ENCODE results near the gene GPX4.
"Not testable (repeated sequence)": the region's sequence is repeated elsewhere in the genome, so short reads cannot be mapped to it uniquely, and the experiment has no call there.

The GPX4 gene

DNA sequence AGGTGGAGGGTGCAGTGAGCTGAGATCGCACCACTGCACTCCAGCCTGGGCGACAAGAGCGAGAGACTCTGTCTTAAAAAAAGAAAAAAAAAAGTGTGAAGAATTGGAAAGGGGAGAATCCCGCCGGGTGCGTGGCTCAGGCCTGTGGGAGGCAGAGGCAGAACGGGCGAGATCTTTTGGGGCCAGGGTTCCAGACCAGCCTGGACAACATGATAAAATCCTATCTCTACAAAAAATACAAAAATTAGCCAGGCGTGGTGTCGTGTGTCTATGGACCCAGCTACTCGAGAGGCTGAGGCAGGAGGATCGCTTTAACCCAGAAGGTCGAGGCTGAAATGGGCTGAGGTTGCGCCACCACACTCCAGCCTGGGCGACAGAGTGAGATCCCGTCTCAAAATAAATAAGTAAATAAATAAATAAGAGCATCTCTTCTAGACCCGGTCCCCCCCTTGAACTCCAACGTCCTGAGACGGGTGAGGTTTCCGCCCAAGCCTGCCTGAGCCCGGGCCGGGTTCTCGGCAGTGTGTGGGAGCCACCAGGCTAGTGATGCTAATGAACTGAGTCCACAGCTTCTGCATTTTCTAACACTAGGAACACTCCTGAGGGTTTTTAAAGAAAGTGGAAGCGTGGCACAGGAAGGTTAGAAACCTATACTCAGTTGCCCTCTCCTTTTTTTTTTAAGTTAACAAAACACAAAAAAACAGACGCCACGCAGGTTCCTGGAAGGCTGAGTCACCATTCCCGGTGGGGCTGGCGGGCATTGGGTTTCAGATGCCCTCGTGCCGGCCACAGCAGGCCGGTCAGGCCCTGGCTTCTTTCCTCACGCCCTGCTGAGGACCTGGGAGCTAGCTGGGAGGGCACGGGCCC, 22.0 kb downstream of the GPX4 start:
- H3K4me1 ChIP-seq = peaks cover 0 to 40% (median 37%) of the 10 kb centered on the region in 4 donors
- intact Hi-C loops (cut with DNase I; ENCODE audit: low total_unique reads) = no loop called here
- no peaks in the 10 kb centered on the region for H3K9me3 ChIP-seq
- H3K27ac ChIP-seq = peak overlapping the region; percentile 49 to 64
- H3K4me3 ChIP-seq = no peak overlapping the region
- peak in 1 of 2 donors; percentile 22 for DNase-seq
- no peaks in the 10 kb centered on the region for H3K27me3 ChIP-seq
- TF ChIP-seq, protein P1, sequence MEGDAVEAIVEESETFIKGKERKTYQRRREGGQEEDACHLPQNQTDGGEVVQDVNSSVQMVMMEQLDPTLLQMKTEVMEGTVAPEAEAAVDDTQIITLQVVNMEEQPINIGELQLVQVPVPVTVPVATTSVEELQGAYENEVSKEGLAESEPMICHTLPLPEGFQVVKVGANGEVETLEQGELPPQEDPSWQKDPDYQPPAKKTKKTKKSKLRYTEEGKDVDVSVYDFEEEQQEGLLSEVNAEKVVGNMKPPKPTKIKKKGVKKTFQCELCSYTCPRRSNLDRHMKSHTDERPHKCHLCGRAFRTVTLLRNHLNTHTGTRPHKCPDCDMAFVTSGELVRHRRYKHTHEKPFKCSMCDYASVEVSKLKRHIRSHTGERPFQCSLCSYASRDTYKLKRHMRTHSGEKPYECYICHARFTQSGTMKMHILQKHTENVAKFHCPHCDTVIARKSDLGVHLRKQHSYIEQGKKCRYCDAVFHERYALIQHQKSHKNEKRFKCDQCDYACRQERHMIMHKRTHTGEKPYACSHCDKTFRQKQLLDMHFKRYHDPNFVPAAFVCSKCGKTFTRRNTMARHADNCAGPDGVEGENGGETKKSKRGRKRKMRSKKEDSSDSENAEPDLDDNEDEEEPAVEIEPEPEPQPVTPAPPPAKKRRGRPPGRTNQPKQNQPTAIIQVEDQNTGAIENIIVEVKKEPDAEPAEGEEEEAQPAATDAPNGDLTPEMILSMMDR (IDR thresholded peaks at IDR 0.05) = no peak
- peaks cover 24 to 72% (median 60%) of the 10 kb centered on the region in 3 donors for H3K36me3 ChIP-seq

DNA sequence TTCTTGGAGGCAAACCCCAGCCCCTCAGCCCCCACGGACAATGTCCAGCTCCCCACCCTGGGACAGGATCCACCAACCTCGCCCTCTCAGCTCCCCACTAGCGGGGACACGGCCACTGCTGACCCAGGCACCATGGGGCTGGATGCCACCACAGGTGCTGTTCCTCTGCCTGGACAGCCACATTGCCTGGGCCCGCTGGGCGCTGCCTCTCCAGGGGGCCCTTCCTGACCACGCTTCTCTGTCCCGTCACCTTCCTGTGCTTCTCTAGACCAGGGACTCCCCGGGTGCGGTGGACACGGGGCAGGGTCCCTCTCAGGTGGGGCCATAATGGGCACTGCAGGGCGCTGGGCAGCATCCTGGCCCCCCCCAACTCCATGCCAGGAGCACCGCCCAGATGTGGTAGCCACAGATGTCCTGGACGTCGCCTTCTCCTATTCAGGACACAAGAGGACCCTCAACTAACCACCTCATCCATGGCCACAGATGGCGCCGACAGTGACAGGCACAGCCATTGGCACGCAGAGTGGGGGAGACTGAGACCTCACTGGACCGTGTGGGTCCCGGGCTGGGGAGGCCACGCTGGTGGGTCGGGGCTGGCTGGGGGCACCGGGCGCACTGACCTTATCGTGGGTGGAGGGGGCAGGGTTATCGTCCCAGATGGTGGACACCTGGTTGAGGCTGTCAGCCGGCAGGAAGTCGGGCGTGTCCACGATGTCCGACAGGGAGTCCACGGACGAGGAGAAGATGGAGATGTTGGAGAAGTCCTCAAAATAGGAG, 23.4 kb downstream of the GPX4 start:
- intact Hi-C loops (cut with DNase I; ENCODE audit: low total_unique reads) = no loop called here
- DNase-seq = no peak
- H3K4me1 ChIP-seq = peaks cover 0 to 53% (median 47%) of the 10 kb centered on the region in 4 donors
- peaks cover 12 to 59% (median 47%) of the 10 kb centered on the region in 3 donors for H3K36me3 ChIP-seq
- no peak overlapping the region for H3K4me3 ChIP-seq
- no peaks in the 10 kb centered on the region for H3K27me3 ChIP-seq
- TF ChIP-seq, protein P1 (IDR thresholded peaks at IDR 0.05) = no peak
- peak overlapping the region in 1 of 2 donors; percentile 64 for H3K27ac ChIP-seq
- no peaks in the 10 kb centered on the region for H3K9me3 ChIP-seq

DNA sequence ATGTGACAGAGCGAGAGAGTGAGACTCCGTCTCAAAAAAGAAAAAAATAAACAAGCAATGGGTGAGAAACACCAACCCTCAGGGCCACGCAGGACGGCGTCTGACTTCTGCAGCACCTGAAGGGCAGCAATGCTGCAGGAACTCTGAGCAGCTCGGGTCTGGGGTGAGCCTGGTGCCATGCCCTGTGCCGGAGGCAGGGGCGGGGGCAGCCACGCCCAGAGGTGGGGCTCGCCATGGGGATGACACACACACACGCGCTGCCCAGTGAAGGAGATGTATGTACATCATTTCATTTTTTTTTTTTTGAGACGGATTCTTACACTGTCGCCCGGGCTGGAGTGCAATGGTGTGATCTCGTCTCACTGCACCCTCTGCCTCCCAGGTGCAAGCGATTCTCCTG, 24.3 kb downstream of the GPX4 start:
- TF ChIP-seq, protein P1 (IDR thresholded peaks at IDR 0.05) = no peak
- intact Hi-C loops (cut with DNase I; ENCODE audit: low total_unique reads) = no loop called here
- H3K27me3 ChIP-seq = no peaks in the 10 kb centered on the region
- H3K36me3 ChIP-seq = peaks cover 4 to 49% (median 37%) of the 10 kb centered on the region in 3 donors
- no peak overlapping the region for H3K27ac ChIP-seq
- H3K4me1 ChIP-seq = peaks cover 0 to 62% (median 54%) of the 10 kb centered on the region in 4 donors
- no peaks in the 10 kb centered on the region for H3K9me3 ChIP-seq
- DNase-seq = no peak
- H3K4me3 ChIP-seq = no peak overlapping the region

DNA sequence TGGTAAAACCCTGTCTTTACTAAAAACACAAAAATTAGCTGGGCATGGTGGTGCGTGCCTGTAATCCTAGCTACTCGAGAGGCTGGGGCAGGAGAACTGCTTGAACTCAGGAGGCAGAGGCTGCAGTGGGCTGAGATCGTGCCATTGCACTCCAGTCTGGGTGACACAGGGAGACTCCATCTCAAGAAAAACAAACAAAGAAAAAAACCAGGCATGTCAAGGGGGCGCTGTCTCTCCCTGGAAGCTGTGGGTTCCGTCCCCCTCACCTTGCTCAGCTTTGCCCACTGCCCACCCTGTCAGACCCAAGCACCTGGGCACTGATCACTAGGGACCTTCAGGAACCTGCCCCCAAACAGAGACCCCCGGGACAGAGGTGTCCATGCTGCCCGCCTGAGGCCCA, 25.3 kb downstream of the GPX4 start:
- H3K4me3 ChIP-seq = not testable (repeated sequence)
- peaks cover 4 to 40% (median 28%) of the 10 kb centered on the region in 3 donors for H3K36me3 ChIP-seq

DNA sequence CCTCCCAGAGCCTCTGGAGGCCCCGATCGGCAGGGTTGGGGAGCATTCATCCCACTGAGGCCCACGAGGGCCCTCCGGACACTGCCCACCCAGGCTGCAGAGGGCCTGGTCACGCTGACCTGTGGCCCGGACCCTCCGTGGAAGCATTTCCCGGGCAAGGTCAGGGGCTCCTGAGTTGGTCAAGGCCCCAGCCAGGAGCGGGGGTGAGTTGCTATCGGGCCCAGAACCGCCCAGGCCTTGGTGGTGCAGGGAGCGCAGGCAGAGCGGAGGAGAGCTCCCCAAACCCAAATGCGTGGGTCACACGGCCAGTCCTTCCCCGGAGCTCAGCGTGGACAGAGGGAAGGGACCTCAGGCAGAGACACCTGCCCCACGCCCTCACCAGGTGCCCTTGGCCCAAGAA, 25.7 kb downstream of the GPX4 start:
- Histone ChIP-seq H3K4me3 (no peak overlapping the region), H3K9me3 (no peaks in the 10 kb centered on the region), H3K36me3 (peaks cover 4 to 35% (median 23%) of the 10 kb centered on the region in 3 donors), H3K27ac (peak overlapping the region in 1 of 2 donors; percentile 1), H3K27me3 (no peaks in the 10 kb centered on the region), H3K4me1 (peaks cover 0 to 67% (median 55%) of the 10 kb centered on the region in 4 donors)
- intact Hi-C loops (cut with DNase I; ENCODE audit: low total_unique reads) = no loop called here
- TF ChIP-seq, protein P1 (IDR thresholded peaks at IDR 0.05) = no peak
- no peak for DNase-seq

More for the DNA sequence above, 25.3 kb downstream of the GPX4 start:
- intact Hi-C loops (cut with DNase I; ENCODE audit: low total_unique reads); H3K27me3 ChIP-seq; H3K9me3 ChIP-seq; DNase-seq: not testable (repeated sequence)
- peaks cover 0 to 67% (median 57%) of the 10 kb centered on the region in 4 donors for H3K4me1 ChIP-seq
- peak overlapping the region in 1 of 2 donors; percentile 1 for H3K27ac ChIP-seq

All from tibial artery (tissue), 4 donors.